RWPE1 (cell line): ENCODE results near the gene RACK1.
A peak's percentile ranks its signal among the peaks of the same experiment; 100 is the strongest.

ENCODE experiments used
- CTCF ChIA-PET: fragments of 350-600 bp; sonication (Branson Sonifier 250); formaldehyde crosslinking; extraction: SDS; loops from one replicate; lab custom pipeline; 2021; lab: Yijun Ruan, JAX
- POLR2A ChIA-PET: fragments of 400-600 bp; formaldehyde crosslinking; extraction: SDS; loops from one replicate; lab custom pipeline; 2020; ENCODE audit warnings: antibody characterized with exemption; ENCODE audit not compliant: low non-redundant PET; lab: Yijun Ruan, JAX
- DNase-seq: peaks from one replicate; pipeline ENCODE4 v3.0.0; 2012; ENCODE audit warnings: low spot score
- H3K27ac ChIP-seq: fragments of 450-650 bp; 2 replicates; pipeline ENCODE4 v1.5.1; 2017
- CTCF ChIP-seq: fragments of 450-650 bp; conservative IDR thresholded peaks from 2 replicates; pipeline ENCODE4 v1.5.1; 2017; ENCODE audit warnings: low read depth, mild to moderate bottlenecking

RACK1 gene

GRCh38 chr5:181207960-181208253 is 35.8 kb downstream of the RACK1 start:
- no peak for TF ChIP-seq CTCF
- no peak for DNase-seq
- CTCF ChIA-PET: interaction anchor here (0.7 to 1.7 kb wide), 3 partner anchors 17 to 35 kb away, joined by 3 to 8 read pairs (median 3); no protein-coding TSS in a partner anchor
- peak overlapping the region; percentile 96; the same call in 1 of the 2 replicates for H3K27ac ChIP-seq
- POLR2A ChIA-PET: interaction anchor here (0.7 to 1.0 kb wide), 2 partner anchors 11 to 14 kb away, joined by 6 read pairs; no protein-coding TSS in a partner anchor

- peak; percentile 82 for DNase-seq
- CTCF ChIA-PET: interaction anchor here (0.7 to 1.7 kb wide), 4 partner anchors 10 to 34 kb away, joined by 3 to 8 read pairs (median 3); no protein-coding TSS in a partner anchor
These were observed 36.3 kb downstream of the RACK1 start for GRCh38 chr5:181207214-181207959.

GRCh38 chr5:181205761-181206649 is 37.7 kb downstream of the RACK1 start:
- DNase-seq: peak; percentile 17

More at GRCh38 chr5:181207214-181207959, 36.3 kb downstream of the RACK1 start:
- POLR2A ChIA-PET: interaction anchor here (0.7 to 1.7 kb wide), 3 partner anchors 12 to 15 kb away, joined by 4 to 6 read pairs (median 6); no protein-coding TSS in a partner anchor
- peak overlapping the region; percentile 96 for H3K27ac ChIP-seq
- TF ChIP-seq CTCF: no peak

GRCh38 chr5:181204826-181205760 is 38.6 kb downstream of the RACK1 start, which contains the start of gene TRIM7:
TSS of gene TRIM7 (minus strand) at chr5:181205196. CDS start at chr5:181205110, 86 bp downstream.
- no peak for TF ChIP-seq CTCF
- POLR2A ChIA-PET: interaction anchor here (0.7 to 1.5 kb wide), 6 partner anchors 11 to 38 kb away, joined by 3 to 15 read pairs (median 5); no protein-coding TSS in a partner anchor
- H3K27ac ChIP-seq: peak within 1 kb of the TSS; percentile 96
- CTCF ChIA-PET: interaction anchor here (1.0 to 2.1 kb wide), 3 partner anchors 13 to 21 kb away, joined by 3 to 10 read pairs (median 5); no protein-coding TSS in a partner anchor
- DNase-seq: peak; percentile 69

More at GRCh38 chr5:181205761-181206649, 37.7 kb downstream of the RACK1 start:
- CTCF ChIA-PET: interaction anchor here (0.6 to 2.1 kb wide), 6 partner anchors 9 to 402 kb away, joined by 3 to 10 read pairs (median 3); no protein-coding TSS in a partner anchor
- TF ChIP-seq CTCF: no peak
- POLR2A ChIA-PET: interaction anchor here (0.6 to 1.7 kb wide), 3 partner anchors 13 to 54 kb away, joined by 3 to 8 read pairs (median 4); no protein-coding TSS in a partner anchor
- peak overlapping the region; percentile 96 for H3K27ac ChIP-seq

GRCh38 chr5:181204113-181204825 is 39.4 kb downstream of the RACK1 start:
- H3K27ac ChIP-seq: peak overlapping the region; percentile 96
- no peak for TF ChIP-seq CTCF
- CTCF ChIA-PET: interaction anchor here (1.2 to 2.1 kb wide), 4 partner anchors 10 to 20 kb away, joined by 3 to 10 read pairs (median 4); no protein-coding TSS in a partner anchor
- DNase-seq: peak; percentile 72
- POLR2A ChIA-PET: interaction anchor here (0.7 to 1.5 kb wide), 6 partner anchors 10 to 38 kb away, joined by 3 to 15 read pairs (median 5); no protein-coding TSS in a partner anchor
